GM12878 (cell line): ENCODE measurements around the gene SLC25A26. TPM values are rescaled to one million over a fixed set of nuclear protein-coding genes. Genes with fewer than 3 reads are reported as not detected.

Experiments used
- ATAC-seq: fragments of 200-7000 bp; cut with Tn5 transposase; 3 replicates; pipeline ENCODE4 v1.9.1; 2020; ENCODE audit warnings: mild to moderate bottlenecking, moderate library complexity
- Bru-seq: library from RNA; stranded (reverse); fragments of 400-500 nt; gene quantifications from one replicate; lab custom pipeline; 2021; lab: Mats Ljungman, UMichigan
- BruChase-seq, 2 experiments: library from RNA; stranded (reverse); fragments of 400-500 nt; gene quantifications; one replicate each; lab custom pipeline; 2021; lab: Mats Ljungman, UMichigan
- BruUV-seq: library from RNA; stranded (reverse); fragments of 400-500 nt; replicated peaks from 2 replicates; lab custom pipeline; 2021; lab: Mats Ljungman, UMichigan
- CTCF ChIA-PET: fragments of 300-600 bp; sonication (Branson Sonifier 250); formaldehyde crosslinking; extraction: SDS; loops from one replicate; lab custom pipeline; 2021; ENCODE audit warnings: inconsistent platforms; lab: Yijun Ruan, JAX
- POLR2A ChIA-PET: fragments of 350-600 bp; formaldehyde crosslinking; extraction: SDS; loops from one replicate; lab custom pipeline; 2021; ENCODE audit warnings: inconsistent platforms; lab: Charles Lee
- RAD21 ChIA-PET: fragments of 300-600 bp; sonication (Branson Sonifier 250); formaldehyde crosslinking; loops from one replicate; lab custom pipeline; 2023; ENCODE audit warnings: antibody characterized with exemption; ENCODE audit not compliant: unreplicated experiment; lab: Charles Lee
- SMC1A ChIA-PET: fragments of 300-600 bp; sonication (Branson Sonifier 250); formaldehyde crosslinking; loops from one replicate; lab custom pipeline; 2023; ENCODE audit not compliant: unreplicated experiment, uncharacterized antibody; lab: Charles Lee
- DNase-seq: peaks from one replicate; pipeline ENCODE4 v3.0.0-alpha.2; 2011; ENCODE audit warnings: low read depth, low spot score
- FAIRE-seq: peaks from 3 replicates; lab custom pipeline; 2011; peaks lifted over from hg19 to GRCh38; lab: Jason Lieb, UNC
- H2AFZ ChIP-seq: 2 replicates; pipeline ENCODE4 v1.6.0; 2011; ENCODE audit warnings: low read depth, low read length, control low read depth; ENCODE audit not compliant: control insufficient read depth
- H3K27ac ChIP-seq: 2 replicates; pipeline ENCODE4 v1.5.1; 2011; ENCODE audit warnings: control low read depth; ENCODE audit not compliant: control insufficient read depth, insufficient read depth
- H3K27me3 ChIP-seq, 2 experiments: replicated peaks in 1 of 2; 2 replicates each; pipeline versions ENCODE4 v1.6.0 to v1.6.1; 2011; ENCODE audit warnings: low read length in 1 of 2; ENCODE audit not compliant: control insufficient read depth in 2 of 2, insufficient read depth in 2 of 2
- H3K36me3 ChIP-seq, 2 experiments: 2 replicates each; pipeline ENCODE4 v1.5.1; 2011; ENCODE audit warnings: low read length in 1 of 2; ENCODE audit not compliant: control insufficient read depth in 2 of 2, insufficient read depth in 2 of 2
- H3K4me1 ChIP-seq: 2 replicates; pipeline ENCODE4 v1.6.1; 2011; ENCODE audit warnings: mild to moderate bottlenecking, low read length, moderate library complexity, mixed read lengths; ENCODE audit not compliant: control insufficient read depth, insufficient read depth
- H3K4me2 ChIP-seq: 2 replicates; pipeline ENCODE4 v1.6.0; 2011; ENCODE audit warnings: control low read depth; ENCODE audit not compliant: control insufficient read depth, insufficient read depth
- H3K4me3 ChIP-seq: fragments of 200-600 bp; sonication (generic); 2 replicates; pipeline ENCODE4 v1.5.1; 2016
- H3K79me2 ChIP-seq: 2 replicates; pipeline ENCODE4 v1.6.0; 2011; ENCODE audit warnings: low read length; ENCODE audit not compliant: control insufficient read depth, insufficient read depth
- H3K9ac ChIP-seq: 2 replicates; pipeline ENCODE4 v1.8.0; 2011; ENCODE audit warnings: low read length, control low read depth, mixed read lengths; ENCODE audit not compliant: control insufficient read depth, insufficient read depth
- H3K9me3 ChIP-seq: replicated peaks from 3 replicates; pipeline ENCODE4 v1.5.1; 2011; ENCODE audit warnings: mild to moderate bottlenecking, low read length; ENCODE audit not compliant: control insufficient read depth, insufficient read depth
- H4K20me1 ChIP-seq: 2 replicates; pipeline ENCODE4 v1.6.0; 2011; ENCODE audit not compliant: control insufficient read depth, insufficient read depth
- FOXM1 ChIP-seq: IDR thresholded peaks from 2 replicates; pipeline ENCODE4 v1.6.1; 2012; ENCODE audit warnings: low read depth, mild to moderate bottlenecking, inconsistent platforms, low read length, moderate library complexity
- KLF5 ChIP-seq: fragments of 450-650 bp; IDR thresholded peaks from 2 replicates; pipeline ENCODE4 v1.6.1; 2014; ENCODE audit warnings: mild to moderate bottlenecking; ENCODE audit not compliant: partially characterized antibody
- RELB ChIP-seq: fragments of 450-650 bp; IDR thresholded peaks from 2 replicates; pipeline ENCODE4 v1.6.1; 2017; ENCODE audit warnings: low read depth, mild to moderate bottlenecking, moderate library complexity
- SKIL ChIP-seq: fragments of 450-650 bp; IDR thresholded peaks from 2 replicates; pipeline ENCODE4 v1.6.1; 2017; ENCODE audit warnings: mild to moderate bottlenecking, low read depth, inconsistent platforms; ENCODE audit not compliant: poor library complexity, severe bottlenecking
- TBL1XR1 ChIP-seq: IDR thresholded peaks from 2 replicates; pipeline ENCODE4 v1.6.1; 2012; ENCODE audit warnings: low read depth, low read length, improper control_type of control experiment
- ZNF217 ChIP-seq: fragments of 450-650 bp; IDR thresholded peaks from 2 replicates; pipeline ENCODE4 v1.6.1; 2017; ENCODE audit warnings: antibody characterized with exemption, mild to moderate bottlenecking
- ZNF592 ChIP-seq: fragments of 450-650 bp; IDR thresholded peaks from 2 replicates; pipeline ENCODE4 v1.6.1; 2017; ENCODE audit warnings: mild to moderate bottlenecking, moderate library complexity
- ZSCAN29 ChIP-seq: fragments of 450-650 bp; IDR thresholded peaks from 2 replicates; pipeline ENCODE4 v1.6.1; 2017; ENCODE audit warnings: mild to moderate bottlenecking, moderate library complexity
- ZZZ3 ChIP-seq: IDR thresholded peaks from 2 replicates; pipeline ENCODE4 v1.6.1; 2011; ENCODE audit warnings: low read depth; ENCODE audit not compliant: control insufficient read depth, insufficient read length
- WGBS: methylation state at CpG from one replicate; pipeline ENCODE4 v1.1.6; 2016; ENCODE audit warnings: low lambda C conversion rate; ENCODE audit not compliant: insufficient replicate concordance, insufficient coverage; ENCODE audit errors: missing lambda C conversion rate; 5-methylcytosine and 5-hydroxymethylcytosine counted together
- in situ Hi-C: fragments of 300-500 bp; cut with MboI; formaldehyde crosslinking; loops from 9 replicates; pipeline ENCODE4 v1.14.3; 2018; ENCODE audit warnings: mixed read lengths
- intact Hi-C: fragments of 100-400 bp; cut with micrococcal nuclease; formaldehyde crosslinking; loops from one replicate; pipeline ENCODE4 v1.14.2; 2022; ENCODE audit not compliant: unreplicated experiment
- long read RNA-seq, 2 experiments: library from polyadenylated mRNA; unstranded; transcript quantifications; one replicate each; pipeline ENCODE4 v2.0.0, GENCODE V29; 2019 to 2020
- polyA minus RNA-seq, 3 experiments: library from RNA; depleted of rRNA, polyadenylated mRNA; stranded (reverse); fragments of >200 nt; gene quantifications; 2 replicates each; pipeline ENCODE4 v1.2.3, GENCODE V29; 2011
- polyA plus RNA-seq, 11 experiments: library from polyadenylated mRNA; depleted of rRNA in 4 of 11; unstranded in 6 of 11; stranded (reverse) in 5 of 11; fragments of >200 nt; fragmentation: Nextera tagmentation in 4 of 11; fragmentation: Illumina TruSeq in 1 of 11; extraction: Ambion mirVana in 4 of 11; extraction: Trizol in 1 of 11; gene quantifications; 1 replicate in 1 of 11; 2 replicates in 10 of 11; pipeline versions ENCODE4 v1.2.1 to v1.2.3, GENCODE V29; 2011 to 2016; ENCODE audit warnings: inconsistent platforms in 2 of 11, missing spikeins in 2 of 11, low read depth in 1 of 11
- total RNA-seq, 4 experiments: library from RNA; depleted of rRNA in 3 of 4; stranded (reverse); fragments of >200 nt in 3 of 4; fragmentation: Illumina TruSeq in 1 of 4; extraction: Trizol in 1 of 4; gene quantifications; 2 replicates each; pipeline versions ENCODE4 v1.2.1 to v1.2.3, GENCODE V29; 2013 to 2021

The SLC25A26 gene
- 18.9 and 21.4 TPM in 2 replicates for total RNA-seq (2013; cell fraction: nucleolus; rRNA removed)
- total RNA-seq (2014; rRNA removed): 22.4 and 29.0 TPM in 2 replicates
- total RNA-seq (2014; rRNA removed; fragmentation: Illumina TruSeq; extraction: Trizol): 14.6 and 15.9 TPM in 2 replicates
- 17.9 and 22.0 TPM in 2 replicates for total RNA-seq (2021)
- 15.5 TPM for polyA plus RNA-seq (2011; ENCODE audit: low read depth)
- polyA plus RNA-seq (2011; rRNA removed): 33.9 and 35.9 TPM in 2 replicates
- 26.8 and 31.6 TPM in 2 replicates for polyA plus RNA-seq (2011; cell fraction: cytosol; rRNA removed)
- 19.1 and 21.4 TPM in 2 replicates for polyA plus RNA-seq (2011; cell fraction: nucleus; rRNA removed)
- 19.3 and 22.4 TPM in 2 replicates for polyA plus RNA-seq (2012)
- polyA plus RNA-seq (2014; fragmentation: Illumina TruSeq; extraction: Trizol): 12.0 and 24.0 TPM in 2 replicates
- polyA plus RNA-seq (2014; fragmentation: Nextera tagmentation; extraction: Ambion mirVana): 10 to 100 TPM; 44.1 to 49.7 TPM
- 21.8 and 24.2 TPM in 2 replicates for polyA plus RNA-seq (2014; rRNA removed)
- 10 to 100 TPM; 25.8 to 26.6 TPM for polyA plus RNA-seq (2016; fragmentation: Nextera tagmentation; extraction: Ambion mirVana)
- polyA minus RNA-seq (2011; rRNA and poly(A)+ RNA removed): 17.1 and 18.8 TPM in 2 replicates
- 4.9 and 5.3 TPM in 2 replicates for polyA minus RNA-seq (2011; cell fraction: cytosol; rRNA and poly(A)+ RNA removed)
- polyA minus RNA-seq (2011; cell fraction: nucleus; rRNA and poly(A)+ RNA removed): 9.3 and 16.6 TPM in 2 replicates
- percentile 68 among the genes with signal in this experiment for Bru-seq, nascent RNA
- percentile 53 among the genes with signal in this experiment for BruChase-seq, experiment 1, labeled RNA remaining after a 6-hour chase
- percentile 60 among the genes with signal in this experiment for BruChase-seq, experiment 2, labeled RNA remaining after a 2-hour chase
- long read RNA-seq, experiment 1, partial matches to known transcripts: 9 of 15 reads
- long read RNA-seq, experiment 1, other reads (novel, unspliced or antisense): 5 of 15 reads
- long read RNA-seq, experiment 2, transcript SLC25A26-201 (9 exons, 1,023 nt): major isoform, 31 of 126 reads
- long read RNA-seq, experiment 2, partial matches to known transcripts: 60 of 126 reads
- long read RNA-seq, experiment 2, other reads (novel, unspliced or antisense): 35 of 126 reads

GRCh38 chr3:66220602-66221377 lies at the start of gene SLC25A26:
SLC25A26 (plus strand) TSS chr3:66221001; CDS start chr3:66221095, 94 bp downstream.
- ATAC-seq (peak; percentile 99), DNase-seq (peak; percentile 82), FAIRE-seq (peak; percentile 93)
- Histone ChIP-seq H3K4me1 (no peaks in the 10 kb centered on the region), H3K27ac (peak within 1 kb of the TSS; percentile 78), H3K79me2 (peaks cover 10% of the 10 kb centered on the region), H3K36me3 (no peaks in the 10 kb centered on the region; a peak in 1 of 4 replicates), H3K9me3 (no peaks in the 10 kb centered on the region; the same call in 2 of the 3 replicates), H2AFZ (peak within 1 kb of the TSS; percentile 97), H3K27me3 (no peaks in the 10 kb centered on the region), H3K4me3 (peak within 1 kb of the TSS; percentile 91), H3K9ac (peak within 1 kb of the TSS; percentile 86), H4K20me1 (no peaks in the 10 kb centered on the region), H3K4me2 (peak within 1 kb of the TSS; percentile 87)
- POLR2A ChIA-PET: no interaction called here
- no TSS peak for BruUV-seq
- WGBS: under 1% methylated on average over 55 of the region's 56 CpGs
- SMC1A ChIA-PET: interaction anchor here (0.7 to 1.3 kb wide), 3 partner anchors 21 to 602 kb away, joined by 3 read pairs; no protein-coding TSS in a partner anchor
- RAD21 ChIA-PET: no interaction called here
- intact Hi-C loops (loop anchor here (10.0 kb wide), 1 partner anchor 774 kb away; the partner anchor contains the start of gene KBTBD8), in situ Hi-C loops (no loop called here)
- CTCF ChIA-PET: interaction anchor here (0.9 kb wide), 1 partner anchor 49 kb away, joined by 4 read pairs; no protein-coding TSS in a partner anchor
- TF ChIP-seq ZSCAN29 (no peak), ZZZ3 (no peak), ZNF217 (no peak), KLF5 (no peak), FOXM1 (no peak), ZNF592 (no peak), TBL1XR1 (no peak), RELB (peak; percentile 88), SKIL (no peak)
